GM12878 (cell line): ENCODE measurements around the gene VWA3A. TPM values are rescaled to one million over a fixed set of nuclear protein-coding genes. Genes with fewer than 3 reads are reported as not detected.

Experiments
- ATAC-seq: fragments of 200-7000 bp; cut with Tn5 transposase; 3 replicates; pipeline ENCODE4 v1.9.1; 2020; ENCODE audit warnings: mild to moderate bottlenecking, moderate library complexity
- BruUV-seq: library from RNA; stranded (reverse); fragments of 400-500 nt; replicated peaks from 2 replicates; lab custom pipeline; 2021; lab: Mats Ljungman, UMichigan
- CTCF ChIA-PET: fragments of 300-600 bp; sonication (Branson Sonifier 250); formaldehyde crosslinking; extraction: SDS; loops from one replicate; lab custom pipeline; 2021; ENCODE audit warnings: inconsistent platforms; lab: Yijun Ruan, JAX
- POLR2A ChIA-PET: fragments of 350-600 bp; formaldehyde crosslinking; extraction: SDS; loops from one replicate; lab custom pipeline; 2021; ENCODE audit warnings: inconsistent platforms; lab: Charles Lee
- RAD21 ChIA-PET: fragments of 300-600 bp; sonication (Branson Sonifier 250); formaldehyde crosslinking; loops from one replicate; lab custom pipeline; 2023; ENCODE audit warnings: antibody characterized with exemption; ENCODE audit not compliant: unreplicated experiment; lab: Charles Lee
- SMC1A ChIA-PET: fragments of 300-600 bp; sonication (Branson Sonifier 250); formaldehyde crosslinking; loops from one replicate; lab custom pipeline; 2023; ENCODE audit not compliant: unreplicated experiment, uncharacterized antibody; lab: Charles Lee
- DNase-seq: peaks from one replicate; pipeline ENCODE4 v3.0.0-alpha.2; 2011; ENCODE audit warnings: low read depth, low spot score
- FAIRE-seq: peaks from 3 replicates; lab custom pipeline; 2011; peaks lifted over from hg19 to GRCh38; lab: Jason Lieb, UNC
- H2AFZ ChIP-seq: 2 replicates; pipeline ENCODE4 v1.6.0; 2011; ENCODE audit warnings: low read depth, low read length, control low read depth; ENCODE audit not compliant: control insufficient read depth
- H3K27ac ChIP-seq: 2 replicates; pipeline ENCODE4 v1.5.1; 2011; ENCODE audit warnings: control low read depth; ENCODE audit not compliant: control insufficient read depth, insufficient read depth
- H3K27me3 ChIP-seq, 2 experiments: replicated peaks in 1 of 2; 2 replicates each; pipeline versions ENCODE4 v1.6.0 to v1.6.1; 2011; ENCODE audit warnings: low read length in 1 of 2; ENCODE audit not compliant: control insufficient read depth in 2 of 2, insufficient read depth in 2 of 2
- H3K36me3 ChIP-seq, 2 experiments: 2 replicates each; pipeline ENCODE4 v1.5.1; 2011; ENCODE audit warnings: low read length in 1 of 2; ENCODE audit not compliant: control insufficient read depth in 2 of 2, insufficient read depth in 2 of 2
- H3K4me1 ChIP-seq: 2 replicates; pipeline ENCODE4 v1.6.1; 2011; ENCODE audit warnings: mild to moderate bottlenecking, low read length, moderate library complexity, mixed read lengths; ENCODE audit not compliant: control insufficient read depth, insufficient read depth
- H3K4me2 ChIP-seq: 2 replicates; pipeline ENCODE4 v1.6.0; 2011; ENCODE audit warnings: control low read depth; ENCODE audit not compliant: control insufficient read depth, insufficient read depth
- H3K4me3 ChIP-seq: fragments of 200-600 bp; sonication (generic); 2 replicates; pipeline ENCODE4 v1.5.1; 2016
- H3K79me2 ChIP-seq: 2 replicates; pipeline ENCODE4 v1.6.0; 2011; ENCODE audit warnings: low read length; ENCODE audit not compliant: control insufficient read depth, insufficient read depth
- H3K9ac ChIP-seq: 2 replicates; pipeline ENCODE4 v1.8.0; 2011; ENCODE audit warnings: low read length, control low read depth, mixed read lengths; ENCODE audit not compliant: control insufficient read depth, insufficient read depth
- H3K9me3 ChIP-seq: replicated peaks from 3 replicates; pipeline ENCODE4 v1.5.1; 2011; ENCODE audit warnings: mild to moderate bottlenecking, low read length; ENCODE audit not compliant: control insufficient read depth, insufficient read depth
- H4K20me1 ChIP-seq: 2 replicates; pipeline ENCODE4 v1.6.0; 2011; ENCODE audit not compliant: control insufficient read depth, insufficient read depth
- HDAC2 ChIP-seq: fragments of 200-600 bp; sonication (generic); IDR thresholded peaks from 2 replicates; pipeline ENCODE4 v1.6.1; 2017
- HDGF ChIP-seq: fragments of 450-650 bp; IDR thresholded peaks from 2 replicates; pipeline ENCODE4 v1.6.1; 2016; ENCODE audit warnings: antibody characterized with exemption
- MTA3 ChIP-seq: IDR thresholded peaks from 2 replicates; pipeline ENCODE4 v1.6.1; 2012; ENCODE audit warnings: low read length, inconsistent platforms, borderline replicate concordance
- NBN ChIP-seq: fragments of 450-650 bp; IDR thresholded peaks from 2 replicates; pipeline ENCODE4 v1.6.1; 2016
- NFIC ChIP-seq: IDR thresholded peaks from 2 replicates; pipeline ENCODE4 v1.6.1; 2012; ENCODE audit warnings: low read depth, mild to moderate bottlenecking, inconsistent platforms, low read length, moderate library complexity
- NR2F1 ChIP-seq: fragments of 450-650 bp; conservative IDR thresholded peaks from 2 replicates; pipeline ENCODE4 v1.6.1; 2017; ENCODE audit warnings: mild to moderate bottlenecking
- POLR2AphosphoS2 ChIP-seq: IDR thresholded peaks from 2 replicates; pipeline ENCODE4 v1.6.1; 2011; ENCODE audit warnings: low read depth, mild to moderate bottlenecking, low read length, improper control_type of control experiment, moderate library complexity
- SMAD1 ChIP-seq: fragments of 450-650 bp; IDR thresholded peaks from 2 replicates; pipeline ENCODE4 v1.6.1; 2018; ENCODE audit warnings: mild to moderate bottlenecking, low read depth; ENCODE audit not compliant: partially characterized antibody
- WGBS: methylation state at CpG from one replicate; pipeline ENCODE4 v1.1.6; 2016; ENCODE audit warnings: low lambda C conversion rate; ENCODE audit not compliant: insufficient replicate concordance, insufficient coverage; ENCODE audit errors: missing lambda C conversion rate; 5-methylcytosine and 5-hydroxymethylcytosine counted together
- in situ Hi-C: fragments of 300-500 bp; cut with MboI; formaldehyde crosslinking; loops from 9 replicates; pipeline ENCODE4 v1.14.3; 2018; ENCODE audit warnings: mixed read lengths
- intact Hi-C: fragments of 100-400 bp; cut with micrococcal nuclease; formaldehyde crosslinking; loops from one replicate; pipeline ENCODE4 v1.14.2; 2022; ENCODE audit not compliant: unreplicated experiment
- polyA plus RNA-seq, 11 experiments: library from polyadenylated mRNA; depleted of rRNA in 4 of 11; unstranded in 6 of 11; stranded (reverse) in 5 of 11; fragments of >200 nt; fragmentation: Nextera tagmentation in 4 of 11; fragmentation: Illumina TruSeq in 1 of 11; extraction: Ambion mirVana in 4 of 11; extraction: Trizol in 1 of 11; gene quantifications; 1 replicate in 1 of 11; 2 replicates in 10 of 11; pipeline versions ENCODE4 v1.2.1 to v1.2.3, GENCODE V29; 2011 to 2016; ENCODE audit warnings: inconsistent platforms in 2 of 11, missing spikeins in 2 of 11, low read depth in 1 of 11
- total RNA-seq, 4 experiments: library from RNA; depleted of rRNA in 3 of 4; stranded (reverse); fragments of >200 nt in 3 of 4; fragmentation: Illumina TruSeq in 1 of 4; extraction: Trizol in 1 of 4; gene quantifications; 2 replicates each; pipeline versions ENCODE4 v1.2.1 to v1.2.3, GENCODE V29; 2013 to 2021
- TF ChIP-seq, protein P1 (sequence below): fragments of 450-650 bp; IDR thresholded peaks from 2 replicates; pipeline ENCODE4 v1.6.1; 2018; ENCODE audit warnings: mild to moderate bottlenecking, low read depth, moderate library complexity; ENCODE audit not compliant: partially characterized antibody
- TF ChIP-seq, protein P2 (sequence below): IDR thresholded peaks from 2 replicates; pipeline ENCODE4 v1.6.1; 2012; ENCODE audit warnings: low read length, inconsistent platforms
- TF ChIP-seq, protein P3 (sequence below): fragments of 450-650 bp; IDR thresholded peaks from 2 replicates; pipeline ENCODE4 v1.6.1; 2017; ENCODE audit warnings: low read depth, mild to moderate bottlenecking, moderate library complexity
- TF ChIP-seq, protein P4 (sequence below): fragments of 450-650 bp; IDR thresholded peaks from 2 replicates; pipeline ENCODE4 v1.6.1; 2016; ENCODE audit warnings: mild to moderate bottlenecking
- TF ChIP-seq, protein P5 (sequence below): fragments of 450-650 bp; IDR thresholded peaks from 2 replicates; pipeline ENCODE4 v1.6.1; 2017; ENCODE audit warnings: mild to moderate bottlenecking, moderate library complexity

The VWA3A gene
- total and polyA plus RNA-seq, 10 of the 15 experiments (the other 5 are each of a cell fraction or from before 2014, with no cell fraction given) = 0.01 TPM; not detected in 9

DNA sequence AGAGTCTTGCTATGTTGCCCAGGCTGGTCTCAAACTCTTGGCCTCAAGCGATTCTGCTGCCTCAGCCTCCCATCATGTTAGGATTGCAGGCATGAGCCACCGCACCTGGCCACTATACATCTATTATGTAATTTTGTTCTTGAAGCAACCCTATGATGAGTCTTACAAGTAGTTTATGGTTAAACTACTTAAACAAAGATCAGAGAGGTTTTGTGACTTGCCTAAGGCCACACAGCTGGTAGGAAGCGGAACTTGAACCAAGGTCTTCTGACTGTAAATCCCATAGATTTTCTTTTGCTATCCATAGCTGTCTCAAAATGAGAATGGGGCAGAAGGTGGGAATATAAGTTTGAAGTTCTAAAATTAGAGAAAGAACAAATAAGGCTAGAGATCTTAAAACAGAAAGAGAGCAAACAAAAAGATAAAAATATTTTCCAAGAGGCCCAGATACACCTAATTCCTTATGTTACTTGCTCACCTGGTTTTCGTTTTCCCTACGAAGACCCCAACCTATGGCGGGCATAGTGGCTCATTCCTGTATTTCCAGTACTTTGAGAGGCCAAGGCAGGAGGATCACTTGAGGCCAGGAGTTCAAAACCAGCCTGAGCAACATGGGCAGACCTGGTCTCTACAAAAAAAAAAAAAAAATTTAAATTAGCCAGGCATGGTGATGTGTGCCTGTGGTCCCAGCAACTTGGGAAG is 32.4 kb downstream of the VWA3A start:
- intact Hi-C loops (no loop called here), in situ Hi-C loops (no loop called here)
- Histone ChIP-seq H3K9ac (no peak overlapping the region), H3K27ac (no peak overlapping the region), H3K4me2 (no peak overlapping the region), H3K27me3 (no peaks in the 10 kb centered on the region), H2AFZ (no peak overlapping the region), H3K4me1 (no peaks in the 10 kb centered on the region), H3K9me3 (no peaks in the 10 kb centered on the region), H3K36me3 (no peaks in the 10 kb centered on the region), H4K20me1 (no peaks in the 10 kb centered on the region), H3K4me3 (no peak overlapping the region), H3K79me2 (no peaks in the 10 kb centered on the region)
- SMC1A ChIA-PET = no interaction called here
- WGBS = 62% methylated on average over 6 of the region's 6 CpGs
- DNase-seq (no peak), ATAC-seq (no peak), FAIRE-seq (no peak)
- no TSS peak for BruUV-seq
- RAD21 ChIA-PET = no interaction called here
- CTCF ChIA-PET = interaction anchor here (0.6 to 1.0 kb wide), 3 partner anchors 11 to 70 kb away, joined by 3 to 4 read pairs (median 4); no protein-coding TSS in a partner anchor
- POLR2A ChIA-PET = interaction anchor here (1.3 kb wide), 1 partner anchor 162 kb away, joined by 5 read pairs; no protein-coding TSS in a partner anchor
- TF ChIP-seq, protein P1, sequence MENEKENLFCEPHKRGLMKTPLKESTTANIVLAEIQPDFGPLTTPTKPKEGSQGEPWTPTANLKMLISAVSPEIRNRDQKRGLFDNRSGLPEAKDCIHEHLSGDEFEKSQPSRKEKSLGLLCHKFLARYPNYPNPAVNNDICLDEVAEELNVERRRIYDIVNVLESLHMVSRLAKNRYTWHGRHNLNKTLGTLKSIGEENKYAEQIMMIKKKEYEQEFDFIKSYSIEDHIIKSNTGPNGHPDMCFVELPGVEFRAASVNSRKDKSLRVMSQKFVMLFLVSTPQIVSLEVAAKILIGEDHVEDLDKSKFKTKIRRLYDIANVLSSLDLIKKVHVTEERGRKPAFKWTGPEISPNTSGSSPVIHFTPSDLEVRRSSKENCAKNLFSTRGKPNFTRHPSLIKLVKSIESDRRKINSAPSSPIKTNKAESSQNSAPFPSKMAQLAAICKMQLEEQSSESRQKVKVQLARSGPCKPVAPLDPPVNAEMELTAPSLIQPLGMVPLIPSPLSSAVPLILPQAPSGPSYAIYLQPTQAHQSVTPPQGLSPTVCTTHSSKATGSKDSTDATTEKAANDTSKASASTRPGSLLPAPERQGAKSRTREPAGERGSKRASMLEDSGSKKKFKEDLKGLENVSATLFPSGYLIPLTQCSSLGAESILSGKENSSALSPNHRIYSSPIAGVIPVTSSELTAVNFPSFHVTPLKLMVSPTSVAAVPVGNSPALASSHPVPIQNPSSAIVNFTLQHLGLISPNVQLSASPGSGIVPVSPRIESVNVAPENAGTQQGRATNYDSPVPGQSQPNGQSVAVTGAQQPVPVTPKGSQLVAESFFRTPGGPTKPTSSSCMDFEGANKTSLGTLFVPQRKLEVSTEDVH = no peak
- TF ChIP-seq NFIC (no peak), NR2F1 (no peak), HDAC2 (no peak), SMAD1 (no peak), MTA3 (no peak), HDGF (no peak), POLR2AphosphoS2 (no peak), NBN (no peak)
- TF ChIP-seq, protein P2, sequence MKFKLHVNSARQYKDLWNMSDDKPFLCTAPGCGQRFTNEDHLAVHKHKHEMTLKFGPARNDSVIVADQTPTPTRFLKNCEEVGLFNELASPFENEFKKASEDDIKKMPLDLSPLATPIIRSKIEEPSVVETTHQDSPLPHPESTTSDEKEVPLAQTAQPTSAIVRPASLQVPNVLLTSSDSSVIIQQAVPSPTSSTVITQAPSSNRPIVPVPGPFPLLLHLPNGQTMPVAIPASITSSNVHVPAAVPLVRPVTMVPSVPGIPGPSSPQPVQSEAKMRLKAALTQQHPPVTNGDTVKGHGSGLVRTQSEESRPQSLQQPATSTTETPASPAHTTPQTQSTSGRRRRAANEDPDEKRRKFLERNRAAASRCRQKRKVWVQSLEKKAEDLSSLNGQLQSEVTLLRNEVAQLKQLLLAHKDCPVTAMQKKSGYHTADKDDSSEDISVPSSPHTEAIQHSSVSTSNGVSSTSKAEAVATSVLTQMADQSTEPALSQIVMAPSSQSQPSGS = no peak
- TF ChIP-seq, protein P3, sequence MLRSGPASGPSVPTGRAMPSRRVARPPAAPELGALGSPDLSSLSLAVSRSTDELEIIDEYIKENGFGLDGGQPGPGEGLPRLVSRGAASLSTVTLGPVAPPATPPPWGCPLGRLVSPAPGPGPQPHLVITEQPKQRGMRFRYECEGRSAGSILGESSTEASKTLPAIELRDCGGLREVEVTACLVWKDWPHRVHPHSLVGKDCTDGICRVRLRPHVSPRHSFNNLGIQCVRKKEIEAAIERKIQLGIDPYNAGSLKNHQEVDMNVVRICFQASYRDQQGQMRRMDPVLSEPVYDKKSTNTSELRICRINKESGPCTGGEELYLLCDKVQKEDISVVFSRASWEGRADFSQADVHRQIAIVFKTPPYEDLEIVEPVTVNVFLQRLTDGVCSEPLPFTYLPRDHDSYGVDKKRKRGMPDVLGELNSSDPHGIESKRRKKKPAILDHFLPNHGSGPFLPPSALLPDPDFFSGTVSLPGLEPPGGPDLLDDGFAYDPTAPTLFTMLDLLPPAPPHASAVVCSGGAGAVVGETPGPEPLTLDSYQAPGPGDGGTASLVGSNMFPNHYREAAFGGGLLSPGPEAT = no peak
- TF ChIP-seq, protein P4, sequence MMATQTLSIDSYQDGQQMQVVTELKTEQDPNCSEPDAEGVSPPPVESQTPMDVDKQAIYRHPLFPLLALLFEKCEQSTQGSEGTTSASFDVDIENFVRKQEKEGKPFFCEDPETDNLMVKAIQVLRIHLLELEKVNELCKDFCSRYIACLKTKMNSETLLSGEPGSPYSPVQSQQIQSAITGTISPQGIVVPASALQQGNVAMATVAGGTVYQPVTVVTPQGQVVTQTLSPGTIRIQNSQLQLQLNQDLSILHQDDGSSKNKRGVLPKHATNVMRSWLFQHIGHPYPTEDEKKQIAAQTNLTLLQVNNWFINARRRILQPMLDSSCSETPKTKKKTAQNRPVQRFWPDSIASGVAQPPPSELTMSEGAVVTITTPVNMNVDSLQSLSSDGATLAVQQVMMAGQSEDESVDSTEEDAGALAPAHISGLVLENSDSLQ = no peak
- TF ChIP-seq, protein P5, sequence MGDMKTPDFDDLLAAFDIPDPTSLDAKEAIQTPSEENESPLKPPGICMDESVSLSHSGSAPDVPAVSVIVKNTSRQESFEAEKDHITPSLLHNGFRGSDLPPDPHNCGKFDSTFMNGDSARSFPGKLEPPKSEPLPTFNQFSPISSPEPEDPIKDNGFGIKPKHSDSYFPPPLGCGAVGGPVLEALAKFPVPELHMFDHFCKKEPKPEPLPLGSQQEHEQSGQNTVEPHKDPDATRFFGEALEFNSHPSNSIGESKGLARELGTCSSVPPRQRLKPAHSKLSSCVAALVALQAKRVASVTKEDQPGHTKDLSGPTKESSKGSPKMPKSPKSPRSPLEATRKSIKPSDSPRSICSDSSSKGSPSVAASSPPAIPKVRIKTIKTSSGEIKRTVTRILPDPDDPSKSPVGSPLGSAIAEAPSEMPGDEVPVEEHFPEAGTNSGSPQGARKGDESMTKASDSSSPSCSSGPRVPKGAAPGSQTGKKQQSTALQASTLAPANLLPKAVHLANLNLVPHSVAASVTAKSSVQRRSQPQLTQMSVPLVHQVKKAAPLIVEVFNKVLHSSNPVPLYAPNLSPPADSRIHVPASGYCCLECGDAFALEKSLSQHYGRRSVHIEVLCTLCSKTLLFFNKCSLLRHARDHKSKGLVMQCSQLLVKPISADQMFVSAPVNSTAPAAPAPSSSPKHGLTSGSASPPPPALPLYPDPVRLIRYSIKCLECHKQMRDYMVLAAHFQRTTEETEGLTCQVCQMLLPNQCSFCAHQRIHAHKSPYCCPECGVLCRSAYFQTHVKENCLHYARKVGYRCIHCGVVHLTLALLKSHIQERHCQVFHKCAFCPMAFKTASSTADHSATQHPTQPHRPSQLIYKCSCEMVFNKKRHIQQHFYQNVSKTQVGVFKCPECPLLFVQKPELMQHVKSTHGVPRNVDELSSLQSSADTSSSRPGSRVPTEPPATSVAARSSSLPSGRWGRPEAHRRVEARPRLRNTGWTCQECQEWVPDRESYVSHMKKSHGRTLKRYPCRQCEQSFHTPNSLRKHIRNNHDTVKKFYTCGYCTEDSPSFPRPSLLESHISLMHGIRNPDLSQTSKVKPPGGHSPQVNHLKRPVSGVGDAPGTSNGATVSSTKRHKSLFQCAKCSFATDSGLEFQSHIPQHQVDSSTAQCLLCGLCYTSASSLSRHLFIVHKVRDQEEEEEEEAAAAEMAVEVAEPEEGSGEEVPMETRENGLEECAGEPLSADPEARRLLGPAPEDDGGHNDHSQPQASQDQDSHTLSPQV = no peak
